Suprapubic skin (tissue), 4 donors: ENCODE results near the gene ZBTB46. TPM values are rescaled to one million over a fixed set of nuclear protein-coding genes. Genes with fewer than 3 reads are reported as not detected.
"Not testable (repeated sequence)": the region's sequence is repeated elsewhere in the genome, so short reads cannot be mapped to it uniquely, and the experiment has no call there.

Experiments used
- DNase-seq, 2 donors: peaks; one replicate each; pipeline ENCODE4 v3.0.0-alpha.2; 2019; ENCODE audit warnings: low spot score in 2 of 2
- H3K27ac ChIP-seq: fragments of 200-600 bp; sonication (generic); one replicate; pipeline ENCODE4 v1.5.1; 2019
- H3K27me3 ChIP-seq: fragments of 200-600 bp; sonication (generic); one replicate; pipeline ENCODE4 v1.5.1; 2019
- H3K36me3 ChIP-seq: fragments of 200-600 bp; sonication (generic); one replicate; pipeline ENCODE4 v1.5.1; 2019
- H3K4me1 ChIP-seq: fragments of 200-600 bp; sonication (generic); one replicate; pipeline ENCODE4 v1.5.1; 2019
- H3K4me3 ChIP-seq: fragments of 200-600 bp; sonication (generic); one replicate; pipeline ENCODE4 v1.5.1; 2019; ENCODE audit warnings: mild to moderate bottlenecking
- H3K9me3 ChIP-seq: fragments of 200-600 bp; sonication (generic); one replicate; pipeline ENCODE4 v1.5.1; 2019
- EP300 ChIP-seq: sonication (generic); formaldehyde crosslinking; IDR thresholded peaks from one replicate; pipeline ENCODE4 v1.6.1; 2017; ENCODE audit warnings: antibody characterized with exemption
- POLR2A ChIP-seq, 2 donors: fragments of 450-650 bp; IDR thresholded peaks; one replicate each; pipeline ENCODE4 v1.6.1; 2017; ENCODE audit warnings: antibody characterized with exemption in 2 of 2, mild to moderate bottlenecking in 2 of 2, moderate library complexity in 2 of 2
- POLR2AphosphoS5 ChIP-seq, 3 donors: sonication (generic); formaldehyde crosslinking; IDR thresholded peaks; one replicate each; pipeline ENCODE4 v1.6.1; 2017; ENCODE audit warnings: antibody characterized with exemption in 3 of 3
- WGBS: methylation state at CpG from one replicate; pipeline ENCODE4 v1.1.5; 2018; 5-methylcytosine and 5-hydroxymethylcytosine counted together
- total RNA-seq, 4 donors: library from RNA; depleted of rRNA; stranded (reverse); fragments of >200 nt; gene quantifications; one replicate each; pipeline ENCODE4 v1.1.0, GENCODE V29; 2016
- TF ChIP-seq, protein P1 (sequence below), 2 donors: fragments of 200-600 bp in 1 of 2; fragments of 450-650 bp in 1 of 2; sonication (generic) in 1 of 2; IDR thresholded peaks; one replicate each; pipeline ENCODE4 v1.5.1; 2016 to 2019; ENCODE audit warnings: antibody characterized with exemption in 2 of 2, mild to moderate bottlenecking in 1 of 2, moderate library complexity in 1 of 2

The ZBTB46 gene
- total RNA-seq, 4 donors from 2014 or later, result 3.4 to 5.1 (median 4.4) TPM

DNA sequence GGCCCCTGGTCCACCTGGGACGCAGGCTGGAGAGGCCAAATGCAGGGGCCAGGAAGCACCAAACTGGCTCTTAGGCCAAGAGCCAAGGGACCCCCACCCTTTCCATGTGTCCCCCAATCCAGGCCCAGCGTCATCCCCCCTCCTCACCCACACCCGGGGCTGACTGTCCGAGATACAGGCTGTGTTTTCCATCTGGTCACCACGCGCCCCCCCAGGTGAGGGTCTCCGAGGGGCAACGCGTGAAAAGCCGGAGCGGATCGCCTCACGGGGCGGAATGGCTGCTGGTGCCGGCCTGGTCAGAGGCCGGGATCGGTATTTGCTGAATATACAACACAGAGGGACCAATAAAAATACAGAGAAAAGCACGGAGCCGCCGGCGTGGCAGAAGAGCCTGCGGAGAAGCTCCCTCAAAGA, 25.0 kb upstream of the ZBTB46 start:
- WGBS, result 49% methylated on average over 21 of the region's 22 CpGs
- no peak for DNase-seq
- no peaks in the 10 kb centered on the region for H3K36me3 ChIP-seq
- H3K4me3 ChIP-seq, result no peak overlapping the region
- TF ChIP-seq POLR2A (IDR thresholded peaks at IDR 0.05) (no peak), EP300 (no peak), POLR2AphosphoS5 (IDR thresholded peaks at IDR 0.05) (no peak)
- TF ChIP-seq, protein P1, sequence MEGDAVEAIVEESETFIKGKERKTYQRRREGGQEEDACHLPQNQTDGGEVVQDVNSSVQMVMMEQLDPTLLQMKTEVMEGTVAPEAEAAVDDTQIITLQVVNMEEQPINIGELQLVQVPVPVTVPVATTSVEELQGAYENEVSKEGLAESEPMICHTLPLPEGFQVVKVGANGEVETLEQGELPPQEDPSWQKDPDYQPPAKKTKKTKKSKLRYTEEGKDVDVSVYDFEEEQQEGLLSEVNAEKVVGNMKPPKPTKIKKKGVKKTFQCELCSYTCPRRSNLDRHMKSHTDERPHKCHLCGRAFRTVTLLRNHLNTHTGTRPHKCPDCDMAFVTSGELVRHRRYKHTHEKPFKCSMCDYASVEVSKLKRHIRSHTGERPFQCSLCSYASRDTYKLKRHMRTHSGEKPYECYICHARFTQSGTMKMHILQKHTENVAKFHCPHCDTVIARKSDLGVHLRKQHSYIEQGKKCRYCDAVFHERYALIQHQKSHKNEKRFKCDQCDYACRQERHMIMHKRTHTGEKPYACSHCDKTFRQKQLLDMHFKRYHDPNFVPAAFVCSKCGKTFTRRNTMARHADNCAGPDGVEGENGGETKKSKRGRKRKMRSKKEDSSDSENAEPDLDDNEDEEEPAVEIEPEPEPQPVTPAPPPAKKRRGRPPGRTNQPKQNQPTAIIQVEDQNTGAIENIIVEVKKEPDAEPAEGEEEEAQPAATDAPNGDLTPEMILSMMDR (IDR thresholded peaks at IDR 0.05), result no peak
- no peak overlapping the region for H3K27ac ChIP-seq
- no peaks in the 10 kb centered on the region for H3K9me3 ChIP-seq
- peaks cover 26% of the 10 kb centered on the region for H3K27me3 ChIP-seq
- H3K4me1 ChIP-seq, result peaks cover 55% of the 10 kb centered on the region

DNA sequence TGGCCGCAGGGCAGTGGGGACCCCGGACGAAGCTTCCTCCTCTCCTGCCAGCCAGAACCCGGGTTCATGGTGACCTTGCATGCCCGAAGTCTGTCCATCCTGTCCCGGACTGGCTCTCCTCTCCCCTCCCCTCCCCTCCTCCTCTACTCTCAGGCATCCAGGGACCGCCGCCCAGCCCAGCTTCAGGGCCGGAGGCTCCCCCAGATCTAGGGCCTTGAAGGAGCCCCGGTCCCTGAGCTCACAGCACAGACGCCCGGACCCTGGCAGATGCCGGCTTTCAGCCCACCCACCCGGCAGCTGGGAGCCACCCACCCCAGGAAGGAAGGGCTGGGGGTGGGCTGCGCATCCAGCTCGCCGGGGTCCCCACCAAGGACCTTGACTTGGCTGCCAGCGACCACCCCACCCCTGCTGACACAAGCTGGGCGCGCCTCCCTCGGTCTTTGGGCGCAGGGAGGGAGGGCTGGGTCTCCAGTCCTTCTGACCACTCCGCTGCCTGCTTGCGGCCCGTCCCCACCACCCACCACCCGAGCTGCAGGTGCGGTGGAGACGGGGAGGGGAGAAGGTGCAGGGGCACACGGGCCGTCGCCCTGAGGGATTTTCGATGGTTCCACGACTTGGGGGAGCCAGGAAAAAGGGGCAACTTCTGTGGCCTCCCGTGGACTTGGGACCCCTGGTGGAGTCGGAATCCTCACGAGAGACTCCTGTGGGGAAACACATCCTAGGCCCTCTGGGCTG, 24.5 kb upstream of the ZBTB46 start:
- 7% methylated on average over 12 of the region's 36 CpGs for WGBS
- H3K4me1 ChIP-seq, result peaks cover 55% of the 10 kb centered on the region
- peak overlapping the region; percentile 33 for H3K4me3 ChIP-seq
- H3K27me3 ChIP-seq, result peaks cover 26% of the 10 kb centered on the region
- TF ChIP-seq POLR2A (IDR thresholded peaks at IDR 0.05) (no peak), EP300 (no peak), POLR2AphosphoS5 (IDR thresholded peaks at IDR 0.05) (no peak)
- TF ChIP-seq, protein P1 (IDR thresholded peaks at IDR 0.05), result no peak
- peak overlapping the region; percentile 15 for H3K27ac ChIP-seq
- no peaks in the 10 kb centered on the region for H3K36me3 ChIP-seq
- DNase-seq, result no peak
- H3K9me3 ChIP-seq, result no peaks in the 10 kb centered on the region

DNA sequence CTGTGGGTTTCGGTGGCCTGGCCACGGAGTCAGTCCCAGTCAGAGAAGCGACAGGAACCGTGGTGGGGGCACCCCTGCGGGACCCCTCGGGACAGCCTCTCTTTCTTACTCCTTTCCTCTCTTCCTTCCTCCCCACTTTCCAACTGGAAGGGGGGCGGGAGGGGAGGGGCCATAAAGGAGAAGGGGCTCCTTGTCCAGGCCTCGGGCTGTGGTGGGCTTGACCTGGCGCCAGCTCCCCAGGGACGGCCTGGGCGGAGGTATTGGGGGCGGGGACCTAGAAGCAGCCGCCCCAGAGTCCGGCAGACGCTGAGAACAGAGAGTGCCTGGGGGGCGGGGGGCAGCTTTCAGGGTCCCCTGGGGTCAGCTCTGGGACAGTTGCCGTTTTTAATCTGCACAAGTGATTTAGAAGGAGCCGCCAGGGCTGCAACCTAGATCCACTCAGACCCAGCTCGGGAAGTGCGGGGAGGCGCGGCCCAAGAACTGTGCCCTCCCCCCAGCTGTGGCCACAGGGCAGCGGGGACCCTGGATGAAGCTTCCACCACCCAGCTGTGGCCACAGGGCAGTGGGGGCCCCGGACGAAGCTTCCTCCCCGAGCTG, 23.8 kb upstream of the ZBTB46 start:
- Histone ChIP-seq H3K27me3 (peaks cover 26% of the 10 kb centered on the region), H3K9me3 (no peaks in the 10 kb centered on the region), H3K36me3 (no peaks in the 10 kb centered on the region), H3K27ac (peak overlapping the region; percentile 78), H3K4me3 (peak overlapping the region; percentile 33), H3K4me1 (peaks cover 55% of the 10 kb centered on the region)
- DNase-seq, result no peak
- TF ChIP-seq, protein P1 (IDR thresholded peaks at IDR 0.05), result no peak
- TF ChIP-seq EP300 (no peak), POLR2A (IDR thresholded peaks at IDR 0.05) (no peak), POLR2AphosphoS5 (IDR thresholded peaks at IDR 0.05) (no peak)
- WGBS, result 17% methylated on average over 1 of the region's 26 CpGs

DNA sequence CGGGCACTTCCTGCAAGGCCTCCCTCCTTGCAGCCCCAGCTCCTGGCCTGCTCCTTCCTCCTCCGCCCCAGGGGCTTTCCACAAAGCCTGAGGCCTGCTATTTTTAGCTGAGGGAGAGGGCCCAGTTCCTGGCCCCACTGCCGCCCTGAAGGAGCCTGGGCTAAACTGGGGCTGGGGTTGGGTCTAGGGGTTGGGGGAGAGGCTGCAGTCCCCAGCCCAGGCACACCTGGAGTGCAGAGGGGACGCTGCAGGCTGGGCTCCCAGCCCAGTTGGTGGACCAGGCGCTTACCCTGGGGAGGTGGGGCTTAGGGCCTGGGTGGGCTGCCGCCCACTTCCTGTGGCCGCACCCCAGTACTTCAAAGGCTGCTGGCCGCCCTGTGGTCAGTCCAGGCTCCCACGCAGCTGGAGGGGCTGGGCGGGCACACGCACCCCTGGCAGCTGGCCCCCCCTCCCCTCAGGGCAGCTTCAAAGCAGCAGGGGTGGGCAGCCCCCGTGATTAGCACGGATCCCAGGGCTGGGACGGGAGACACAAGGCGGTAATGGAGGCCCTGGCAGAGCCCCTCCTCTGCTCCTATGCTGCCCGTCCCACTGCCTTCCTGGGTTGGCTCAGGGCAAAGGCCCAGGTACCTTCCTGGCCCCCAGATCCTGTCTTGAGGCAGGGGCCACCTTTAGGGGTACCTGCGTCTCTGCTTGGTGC, 23.2 kb upstream of the ZBTB46 start:
- H3K4me3 ChIP-seq, result peak overlapping the region; percentile 33
- WGBS, result 13% methylated on average over 4 of the region's 17 CpGs
- TF ChIP-seq, protein P1 (IDR thresholded peaks at IDR 0.05), result no peak
- TF ChIP-seq POLR2AphosphoS5 (IDR thresholded peaks at IDR 0.05) (no peak), POLR2A (IDR thresholded peaks at IDR 0.05) (no peak), EP300 (no peak)
- peak overlapping the region; percentile 78 for H3K27ac ChIP-seq
- H3K4me1 ChIP-seq, result peaks cover 54% of the 10 kb centered on the region
- no peak for DNase-seq
- peaks cover 26% of the 10 kb centered on the region for H3K27me3 ChIP-seq
- no peaks in the 10 kb centered on the region for H3K36me3 ChIP-seq
- H3K9me3 ChIP-seq, result no peaks in the 10 kb centered on the region

DNA sequence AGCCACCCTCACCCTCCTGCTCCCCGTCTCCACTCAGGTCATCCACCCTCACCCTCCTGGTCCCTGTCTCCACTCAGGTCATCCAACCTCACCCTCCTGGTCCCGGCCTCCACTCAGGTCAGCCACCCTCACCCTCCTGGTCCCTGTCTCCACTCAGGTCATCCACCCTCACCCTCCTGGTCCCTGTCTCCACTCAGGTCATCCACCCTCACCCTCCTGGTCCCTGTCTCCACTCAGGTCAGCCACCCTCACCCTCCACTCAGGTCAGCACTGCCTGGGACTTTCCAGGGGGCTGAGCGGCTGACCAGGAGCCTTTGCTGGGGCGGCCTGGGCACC, 22.6 kb upstream of the ZBTB46 start:
- not testable (repeated sequence) for H3K36me3 ChIP-seq, DNase-seq, H3K9me3 ChIP-seq
- peak overlapping the region; percentile 78 for H3K27ac ChIP-seq
- H3K4me1 ChIP-seq, result peaks cover 49% of the 10 kb centered on the region
- peaks cover 26% of the 10 kb centered on the region for H3K27me3 ChIP-seq
- H3K4me3 ChIP-seq, result peak overlapping the region; percentile 33
- 69% methylated on average over 4 of the region's 4 CpGs for WGBS

DNA sequence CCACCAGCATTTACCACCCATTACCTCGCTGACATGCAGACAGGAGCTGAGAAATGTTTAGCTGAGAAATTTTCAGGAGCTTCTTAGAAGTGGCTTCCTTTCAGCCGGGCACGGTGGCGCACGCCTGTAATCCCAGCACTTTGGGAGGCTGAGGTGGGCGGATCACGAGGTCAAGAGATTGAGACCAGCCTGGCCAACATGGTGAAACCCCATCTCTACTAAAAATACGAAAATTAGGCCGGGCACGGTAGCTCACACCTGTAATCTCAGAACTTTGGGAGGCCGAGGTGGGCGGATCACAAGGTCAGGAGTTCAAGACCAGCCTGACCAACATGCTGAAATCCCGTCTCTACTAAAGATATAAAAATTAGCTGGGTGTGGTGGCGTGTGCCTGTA, 20.5 kb upstream of the ZBTB46 start:
- 94% methylated on average over 14 of the region's 14 CpGs for WGBS
- not testable (repeated sequence) for H3K4me3 ChIP-seq, DNase-seq, H3K27ac ChIP-seq, H3K9me3 ChIP-seq, H3K36me3 ChIP-seq
- Histone ChIP-seq H3K4me1 (peaks cover 44% of the 10 kb centered on the region), H3K27me3 (peaks cover 35% of the 10 kb centered on the region)
